ENCODE measurements around the gene SIGLEC10.

DNA sequence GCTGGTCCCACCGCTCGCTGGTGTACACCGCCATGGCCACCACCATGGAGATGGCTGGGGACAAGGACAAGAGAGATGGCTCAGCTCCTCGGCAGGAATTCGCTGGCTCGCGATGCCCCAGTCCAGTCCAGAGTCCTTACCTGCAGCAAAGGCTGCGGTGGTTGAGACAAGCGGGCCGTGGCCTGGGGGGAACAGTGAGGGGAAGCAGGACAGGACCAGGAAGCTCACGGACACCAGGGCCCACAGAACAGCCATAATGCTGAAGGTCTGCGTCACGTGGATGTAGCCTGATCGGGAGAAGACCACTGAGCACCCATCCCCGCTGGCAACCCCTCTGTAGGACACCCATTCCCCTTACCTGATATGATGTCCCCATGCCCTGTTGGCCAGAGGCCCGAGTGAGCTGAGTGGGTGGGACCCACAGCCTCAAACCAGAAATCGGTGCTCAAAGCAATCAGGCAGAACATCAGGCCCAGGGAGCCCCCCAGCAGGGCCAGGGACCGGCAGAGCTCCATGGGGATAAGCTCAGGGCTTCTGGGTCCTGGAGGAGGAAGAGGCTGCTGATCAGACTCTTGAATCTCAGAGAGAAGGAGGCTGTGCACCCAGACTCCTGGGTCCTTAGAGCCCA is 45.3 kb downstream of the SIGLEC10 start:
- TF ChIP-seq, protein P1, sequence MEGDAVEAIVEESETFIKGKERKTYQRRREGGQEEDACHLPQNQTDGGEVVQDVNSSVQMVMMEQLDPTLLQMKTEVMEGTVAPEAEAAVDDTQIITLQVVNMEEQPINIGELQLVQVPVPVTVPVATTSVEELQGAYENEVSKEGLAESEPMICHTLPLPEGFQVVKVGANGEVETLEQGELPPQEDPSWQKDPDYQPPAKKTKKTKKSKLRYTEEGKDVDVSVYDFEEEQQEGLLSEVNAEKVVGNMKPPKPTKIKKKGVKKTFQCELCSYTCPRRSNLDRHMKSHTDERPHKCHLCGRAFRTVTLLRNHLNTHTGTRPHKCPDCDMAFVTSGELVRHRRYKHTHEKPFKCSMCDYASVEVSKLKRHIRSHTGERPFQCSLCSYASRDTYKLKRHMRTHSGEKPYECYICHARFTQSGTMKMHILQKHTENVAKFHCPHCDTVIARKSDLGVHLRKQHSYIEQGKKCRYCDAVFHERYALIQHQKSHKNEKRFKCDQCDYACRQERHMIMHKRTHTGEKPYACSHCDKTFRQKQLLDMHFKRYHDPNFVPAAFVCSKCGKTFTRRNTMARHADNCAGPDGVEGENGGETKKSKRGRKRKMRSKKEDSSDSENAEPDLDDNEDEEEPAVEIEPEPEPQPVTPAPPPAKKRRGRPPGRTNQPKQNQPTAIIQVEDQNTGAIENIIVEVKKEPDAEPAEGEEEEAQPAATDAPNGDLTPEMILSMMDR (IDR thresholded peaks at IDR 0.05; ENCODE audit: borderline replicate concordance, extremely low read depth, low read length, poor library complexity, severe bottlenecking), result no peak
- TF ChIP-seq EZH2 (IDR thresholded peaks at IDR 0.05; ENCODE audit: borderline replicate concordance, low read depth, low read length, severe bottlenecking), result no peak

All from DND-41 (cell line).